A549 (cell line): ENCODE measurements around the gene MSI2.

ENCODE experiments used
- ATOH8 ChIP-seq: fragments of 250-450 bp; sonication (Bioruptor Pico); IDR thresholded peaks from 2 replicates; pipeline ENCODE4 v1.5.0; 2020; ENCODE audit warnings: low read depth, mild to moderate bottlenecking, moderate library complexity
- BHLHE40 ChIP-seq: IDR thresholded peaks from 2 replicates; pipeline ENCODE4 v1.6.1; 2012; ENCODE audit warnings: low read depth, low read length, inconsistent platforms
- EP300 ChIP-seq, 2 experiments: fragments of >200 bp; sonication (Bioruptor Twin); formaldehyde crosslinking; IDR thresholded peaks; 2 replicates in 1 of 2; 3 replicates in 1 of 2; pipeline ENCODE4 v1.6.1; 2016 to 2017
- FOSL2 ChIP-seq, 2 experiments: fragments of 450-650 bp in 1 of 2; fragments of >200 bp in 1 of 2; sonication (Bioruptor Twin) in 1 of 2; formaldehyde crosslinking; IDR thresholded peaks; 2 replicates each; pipeline versions ENCODE4 v1.5.0 to v1.6.1; 2016 to 2020; ENCODE audit warnings: mild to moderate bottlenecking in 1 of 2, moderate library complexity in 1 of 2
- POLR2A ChIP-seq: IDR thresholded peaks from 2 replicates; pipeline ENCODE4 v1.6.1; 2012; ENCODE audit warnings: mild to moderate bottlenecking, low read length
- SMC3 ChIP-seq: fragments of >200 bp; sonication (Bioruptor Twin); formaldehyde crosslinking; IDR thresholded peaks from 3 replicates; pipeline ENCODE4 v1.6.1; 2018; ENCODE audit warnings: inconsistent platforms
- TF ChIP-seq, protein P1 (sequence below): fragments of >200 bp; sonication (Bioruptor Twin); formaldehyde crosslinking; IDR thresholded peaks from 3 replicates; pipeline ENCODE4 v1.5.1; 2016
- TF ChIP-seq, protein P2 (sequence below): fragments of >200 bp; sonication (Bioruptor Twin); formaldehyde crosslinking; IDR thresholded peaks from 2 replicates; pipeline ENCODE4 v1.6.1; 2016
- TF ChIP-seq, protein P3 (sequence below): fragments of 200-600 bp; sonication (generic); IDR thresholded peaks from 2 replicates; pipeline ENCODE4 v1.6.1; 2016; ENCODE audit warnings: antibody characterized with exemption, mild to moderate bottlenecking, moderate library complexity

DNA sequence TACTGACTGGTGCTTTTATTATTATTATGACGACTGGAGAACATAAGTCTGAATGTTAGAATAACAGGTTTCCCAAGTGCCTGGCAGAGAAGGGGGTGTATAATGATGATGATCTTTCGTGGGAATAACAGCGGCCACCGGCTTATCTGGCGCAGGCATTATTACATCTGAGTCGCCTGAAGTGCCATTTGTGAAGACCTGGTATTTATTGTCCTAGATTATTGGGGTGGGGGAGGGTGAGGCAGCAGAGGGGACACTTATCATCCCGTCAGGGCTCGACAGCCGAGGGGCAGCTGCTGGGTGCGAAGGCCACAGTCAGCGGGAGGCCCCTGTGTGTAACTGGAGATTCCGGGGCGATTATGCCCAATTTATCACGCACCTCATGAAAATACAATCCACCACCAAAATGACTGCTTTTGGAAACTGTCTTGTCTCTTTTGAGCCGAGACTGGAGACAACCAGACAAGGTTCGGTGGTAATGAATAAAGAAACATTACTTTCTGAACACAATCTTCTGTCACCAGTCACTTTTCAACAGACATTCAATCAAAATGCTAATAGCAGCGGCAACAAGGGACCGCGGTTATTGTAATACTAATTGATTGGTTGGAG is 289.5 kb downstream of the MSI2 start:
- TF ChIP-seq, protein P1, sequence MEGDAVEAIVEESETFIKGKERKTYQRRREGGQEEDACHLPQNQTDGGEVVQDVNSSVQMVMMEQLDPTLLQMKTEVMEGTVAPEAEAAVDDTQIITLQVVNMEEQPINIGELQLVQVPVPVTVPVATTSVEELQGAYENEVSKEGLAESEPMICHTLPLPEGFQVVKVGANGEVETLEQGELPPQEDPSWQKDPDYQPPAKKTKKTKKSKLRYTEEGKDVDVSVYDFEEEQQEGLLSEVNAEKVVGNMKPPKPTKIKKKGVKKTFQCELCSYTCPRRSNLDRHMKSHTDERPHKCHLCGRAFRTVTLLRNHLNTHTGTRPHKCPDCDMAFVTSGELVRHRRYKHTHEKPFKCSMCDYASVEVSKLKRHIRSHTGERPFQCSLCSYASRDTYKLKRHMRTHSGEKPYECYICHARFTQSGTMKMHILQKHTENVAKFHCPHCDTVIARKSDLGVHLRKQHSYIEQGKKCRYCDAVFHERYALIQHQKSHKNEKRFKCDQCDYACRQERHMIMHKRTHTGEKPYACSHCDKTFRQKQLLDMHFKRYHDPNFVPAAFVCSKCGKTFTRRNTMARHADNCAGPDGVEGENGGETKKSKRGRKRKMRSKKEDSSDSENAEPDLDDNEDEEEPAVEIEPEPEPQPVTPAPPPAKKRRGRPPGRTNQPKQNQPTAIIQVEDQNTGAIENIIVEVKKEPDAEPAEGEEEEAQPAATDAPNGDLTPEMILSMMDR = no peak
- no peak for TF ChIP-seq EP300 (IDR thresholded peaks at IDR 0.05)
- no peak for TF ChIP-seq POLR2A
- no peak for TF ChIP-seq ATOH8 (CRISPR knock-in tag)
- no peak for TF ChIP-seq BHLHE40
- TF ChIP-seq, protein P2, sequence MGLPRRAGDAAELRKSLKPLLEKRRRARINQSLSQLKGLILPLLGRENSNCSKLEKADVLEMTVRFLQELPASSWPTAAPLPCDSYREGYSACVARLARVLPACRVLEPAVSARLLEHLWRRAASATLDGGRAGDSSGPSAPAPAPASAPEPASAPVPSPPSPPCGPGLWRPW = no peak
- TF ChIP-seq SMC3 = no peak
- TF ChIP-seq, protein P3, sequence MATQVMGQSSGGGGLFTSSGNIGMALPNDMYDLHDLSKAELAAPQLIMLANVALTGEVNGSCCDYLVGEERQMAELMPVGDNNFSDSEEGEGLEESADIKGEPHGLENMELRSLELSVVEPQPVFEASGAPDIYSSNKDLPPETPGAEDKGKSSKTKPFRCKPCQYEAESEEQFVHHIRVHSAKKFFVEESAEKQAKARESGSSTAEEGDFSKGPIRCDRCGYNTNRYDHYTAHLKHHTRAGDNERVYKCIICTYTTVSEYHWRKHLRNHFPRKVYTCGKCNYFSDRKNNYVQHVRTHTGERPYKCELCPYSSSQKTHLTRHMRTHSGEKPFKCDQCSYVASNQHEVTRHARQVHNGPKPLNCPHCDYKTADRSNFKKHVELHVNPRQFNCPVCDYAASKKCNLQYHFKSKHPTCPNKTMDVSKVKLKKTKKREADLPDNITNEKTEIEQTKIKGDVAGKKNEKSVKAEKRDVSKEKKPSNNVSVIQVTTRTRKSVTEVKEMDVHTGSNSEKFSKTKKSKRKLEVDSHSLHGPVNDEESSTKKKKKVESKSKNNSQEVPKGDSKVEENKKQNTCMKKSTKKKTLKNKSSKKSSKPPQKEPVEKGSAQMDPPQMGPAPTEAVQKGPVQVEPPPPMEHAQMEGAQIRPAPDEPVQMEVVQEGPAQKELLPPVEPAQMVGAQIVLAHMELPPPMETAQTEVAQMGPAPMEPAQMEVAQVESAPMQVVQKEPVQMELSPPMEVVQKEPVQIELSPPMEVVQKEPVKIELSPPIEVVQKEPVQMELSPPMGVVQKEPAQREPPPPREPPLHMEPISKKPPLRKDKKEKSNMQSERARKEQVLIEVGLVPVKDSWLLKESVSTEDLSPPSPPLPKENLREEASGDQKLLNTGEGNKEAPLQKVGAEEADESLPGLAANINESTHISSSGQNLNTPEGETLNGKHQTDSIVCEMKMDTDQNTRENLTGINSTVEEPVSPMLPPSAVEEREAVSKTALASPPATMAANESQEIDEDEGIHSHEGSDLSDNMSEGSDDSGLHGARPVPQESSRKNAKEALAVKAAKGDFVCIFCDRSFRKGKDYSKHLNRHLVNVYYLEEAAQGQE = no peak
- no peak for TF ChIP-seq FOSL2 (IDR thresholded peaks at IDR 0.05)
- no peak for TF ChIP-seq FOSL2 (CRISPR knock-in tag; IDR thresholded peaks at IDR 0.05)
